HG03342 (cell line): ENCODE data around the gene ANKS1B.

Experiments
- ATAC-seq: cut with Tn5 transposase; IDR thresholded peaks from one replicate; pipeline ENCODE4 v1.9.1; 2021; ENCODE audit warnings: mild to moderate bottlenecking, moderate library complexity; ENCODE audit not compliant: unreplicated experiment

The ANKS1B gene

DNA sequence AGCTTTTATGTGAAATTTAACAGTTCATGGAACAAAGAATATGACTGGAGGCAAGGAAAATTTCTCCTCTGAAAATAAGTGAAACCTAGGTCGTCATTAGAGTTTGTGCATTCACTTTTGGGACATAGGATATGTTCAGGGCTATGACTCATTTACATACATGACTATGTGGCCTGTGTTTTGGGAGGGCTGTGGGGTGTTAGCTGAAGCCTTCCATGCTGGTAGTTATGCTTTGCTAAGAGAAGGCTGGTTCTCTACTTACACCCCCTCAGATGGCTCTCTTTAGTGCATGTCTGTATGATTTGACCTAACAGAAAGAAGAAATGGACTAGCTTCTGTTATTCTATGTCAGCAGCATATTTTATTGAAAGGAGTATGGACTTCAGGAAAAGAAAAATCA, 753.7 kb downstream of the ANKS1B start:
- ATAC-seq, result no peak

DNA sequence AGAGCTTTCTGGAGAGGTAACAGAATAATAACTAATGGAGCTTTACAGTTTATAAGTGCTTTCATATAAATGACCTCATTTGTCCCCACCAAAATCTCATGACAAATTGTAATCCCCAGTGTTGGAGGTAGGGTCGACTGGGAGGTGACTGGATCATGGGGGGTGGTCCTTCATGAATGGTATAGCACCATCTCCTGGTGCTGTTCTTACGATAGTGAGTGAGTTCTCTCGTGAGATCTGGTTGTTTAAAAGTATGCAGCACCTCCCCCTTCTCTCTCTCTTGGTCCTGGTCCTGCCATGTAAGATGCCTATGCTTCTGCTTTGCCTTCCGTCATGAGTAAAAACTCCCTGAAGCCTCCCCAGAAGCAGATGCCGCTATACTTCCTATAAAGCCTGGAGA, 760.5 kb downstream of the ANKS1B start:
- no peak for ATAC-seq

DNA sequence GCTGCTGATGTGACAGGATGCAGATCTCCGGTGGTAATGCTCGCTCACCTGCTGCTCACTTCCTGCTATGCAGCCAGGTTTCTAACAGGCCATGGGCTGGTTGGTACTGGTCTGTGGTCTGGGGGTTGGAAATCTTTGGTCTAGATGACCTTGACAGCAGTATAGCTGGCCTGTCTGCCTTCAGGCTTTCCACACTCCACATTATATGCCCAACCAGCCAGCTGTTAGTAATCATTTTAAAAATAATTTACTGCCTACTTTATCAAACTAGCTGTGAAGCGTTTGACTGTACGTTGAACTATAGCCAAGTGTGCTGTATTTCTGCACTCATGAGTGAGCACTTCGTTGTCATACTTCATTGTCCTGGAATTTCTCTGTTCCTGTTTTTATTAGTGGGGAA, 761.2 kb downstream of the ANKS1B start:
- no peak for ATAC-seq

DNA sequence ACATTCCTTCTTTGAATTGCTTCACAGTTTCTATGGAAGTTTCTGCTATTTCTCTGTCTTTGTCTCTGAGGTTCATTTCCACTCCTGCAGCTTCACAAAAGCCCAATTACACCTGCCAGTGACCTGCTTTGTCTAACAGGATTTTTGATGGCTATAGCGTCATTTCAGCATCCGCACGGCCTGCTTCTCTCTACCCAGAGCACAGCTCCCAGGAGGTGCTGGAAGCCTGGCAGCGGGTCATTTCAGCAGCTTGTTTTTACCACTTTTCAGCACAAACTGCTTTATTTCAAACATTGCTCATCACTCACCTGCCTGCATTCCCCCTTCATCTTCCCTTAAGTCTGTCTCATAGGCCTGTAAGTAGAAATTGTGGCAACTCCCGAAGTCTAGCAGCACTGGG, 771.7 kb downstream of the ANKS1B start:
- no peak for ATAC-seq

DNA sequence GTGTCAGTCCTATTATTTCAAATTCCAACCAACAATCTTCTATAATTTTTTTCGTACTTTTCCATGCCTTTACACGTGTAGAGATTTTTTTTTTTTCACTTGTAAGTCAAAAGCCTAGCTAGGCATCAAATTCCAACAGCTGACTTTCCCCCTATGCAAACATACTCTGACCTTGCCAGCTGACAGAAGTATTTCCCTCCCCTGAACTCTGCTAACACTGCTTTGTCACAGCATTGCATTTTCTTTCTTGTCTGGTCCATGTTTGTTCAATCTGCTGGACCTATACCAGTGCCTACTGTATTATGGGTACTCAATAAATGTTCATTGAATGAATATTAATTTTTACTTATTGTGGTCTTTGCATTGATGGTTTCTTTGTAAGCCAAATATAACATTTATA, 772.5 kb downstream of the ANKS1B start:
- no peak for ATAC-seq

DNA sequence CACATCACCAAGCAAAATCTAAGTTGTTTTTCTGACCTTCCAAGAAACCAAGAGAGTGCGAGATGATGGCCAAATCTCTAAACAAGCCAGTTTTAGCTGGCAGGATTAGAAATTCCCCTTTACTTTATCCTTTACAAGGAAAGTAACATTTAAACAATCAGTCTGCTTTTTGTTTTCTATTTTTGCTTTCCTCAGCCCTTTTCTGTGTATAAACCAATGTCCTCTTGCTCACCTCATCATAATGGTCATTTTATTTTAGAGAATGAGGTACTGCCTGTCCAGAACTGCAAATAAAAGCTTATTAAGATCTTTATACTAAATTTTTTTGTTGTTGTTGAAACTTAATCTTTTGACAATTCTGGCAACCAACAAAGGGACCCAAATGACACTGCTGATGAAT, 779.6 kb downstream of the ANKS1B start:
- no peak for ATAC-seq

DNA sequence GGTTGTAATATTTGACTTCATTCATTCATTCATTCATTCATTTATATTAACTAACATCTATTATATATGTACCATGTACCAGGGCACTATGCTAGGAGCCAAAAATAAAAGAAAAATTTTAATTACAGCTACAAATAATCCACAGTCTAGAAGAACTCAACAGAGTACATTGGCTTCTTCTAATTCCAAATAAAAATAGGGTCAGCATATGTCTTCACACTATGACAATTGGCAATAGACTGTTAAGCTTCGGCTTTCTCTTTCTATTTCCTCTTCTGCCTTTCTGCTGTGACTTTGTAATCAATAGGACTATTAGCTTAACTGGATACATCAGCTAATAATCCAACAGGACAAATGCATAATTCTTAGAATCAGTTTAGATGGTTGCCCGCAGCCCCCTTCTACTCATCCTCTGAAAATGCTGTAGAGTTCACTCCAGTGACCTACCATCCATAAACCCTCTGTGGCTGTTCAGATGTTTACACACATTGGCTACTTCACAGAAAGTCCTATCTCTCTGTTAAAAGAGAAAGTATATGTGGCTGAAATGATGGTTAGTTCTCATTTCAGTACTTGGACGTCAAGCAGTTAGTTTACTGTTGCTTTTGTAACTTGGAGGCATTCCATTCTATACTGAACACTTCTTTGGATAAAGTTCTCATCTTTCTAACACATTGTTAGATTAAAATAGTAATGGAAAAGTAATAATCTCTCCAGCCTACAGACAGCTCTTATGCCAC, 782.7 kb downstream of the ANKS1B start:
- no peak for ATAC-seq

DNA sequence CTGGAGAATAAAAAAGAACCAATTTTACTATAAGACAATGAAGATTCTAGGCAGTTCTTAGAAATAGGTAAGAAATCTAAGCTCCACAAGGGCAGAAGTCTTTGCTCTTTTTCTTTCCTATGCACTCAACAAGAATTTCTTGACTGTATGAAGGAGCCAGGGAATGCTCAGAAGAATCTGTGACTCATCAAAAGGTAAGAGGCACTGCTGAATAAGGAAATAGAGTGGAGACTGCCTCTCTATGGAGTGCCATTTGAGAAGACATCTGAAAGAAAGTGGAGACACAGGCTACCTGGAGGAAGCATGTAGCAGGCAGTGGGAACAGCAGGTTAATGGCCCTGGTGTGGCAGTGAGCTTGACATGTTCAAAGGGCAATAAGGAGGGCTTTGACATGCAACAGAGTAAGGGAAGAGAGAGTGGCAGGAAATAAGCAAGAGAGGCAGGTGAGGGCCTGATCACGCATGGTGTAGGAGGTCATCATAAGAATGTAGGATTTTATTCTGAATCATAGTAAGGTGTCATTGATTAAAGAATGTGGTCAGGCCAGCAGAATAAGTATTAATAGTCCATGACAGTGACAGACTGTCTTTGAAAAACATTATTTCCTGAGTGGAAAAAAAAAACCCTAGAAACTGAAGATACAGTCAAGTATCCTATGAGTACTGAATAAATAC, 783.9 kb downstream of the ANKS1B start:
- no peak for ATAC-seq

DNA sequence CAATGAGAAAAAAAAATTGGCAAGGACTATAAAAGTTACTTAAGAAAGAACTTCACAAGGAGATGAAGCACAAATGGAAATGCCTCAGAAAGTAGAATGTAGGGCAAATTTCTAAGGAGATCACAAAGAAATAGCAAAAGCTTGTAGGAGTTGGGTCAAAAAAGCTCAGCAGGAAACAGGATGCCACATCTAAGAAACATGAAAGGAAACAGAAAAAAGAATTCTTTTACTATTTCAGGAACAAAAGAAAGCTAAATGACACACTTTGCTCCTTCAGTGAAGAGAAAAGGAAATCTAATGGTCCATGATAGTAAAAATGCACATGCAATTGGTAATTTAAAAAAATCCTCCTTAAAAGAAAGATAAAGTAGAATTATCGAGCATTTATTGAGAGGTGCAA, 789.3 kb downstream of the ANKS1B start:
- ATAC-seq, result no peak

DNA sequence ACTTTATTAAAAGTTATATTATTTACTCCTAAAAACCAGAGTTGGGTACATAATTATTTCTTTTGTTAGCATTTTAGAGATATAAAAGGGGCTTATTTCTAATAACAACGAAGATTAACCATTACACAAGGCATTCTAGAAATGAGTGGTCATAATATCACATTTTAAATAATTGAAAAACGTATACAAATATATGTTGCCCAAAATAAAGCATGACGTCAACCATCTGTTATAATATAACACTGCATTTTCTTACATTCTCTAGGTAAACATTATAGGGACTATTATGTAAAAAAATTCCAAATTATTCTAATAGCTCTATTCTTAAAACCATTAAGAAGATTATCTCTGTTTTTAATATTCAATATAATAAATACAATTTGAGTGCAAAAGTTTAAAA, 792.2 kb downstream of the ANKS1B start:
- no peak for ATAC-seq

DNA sequence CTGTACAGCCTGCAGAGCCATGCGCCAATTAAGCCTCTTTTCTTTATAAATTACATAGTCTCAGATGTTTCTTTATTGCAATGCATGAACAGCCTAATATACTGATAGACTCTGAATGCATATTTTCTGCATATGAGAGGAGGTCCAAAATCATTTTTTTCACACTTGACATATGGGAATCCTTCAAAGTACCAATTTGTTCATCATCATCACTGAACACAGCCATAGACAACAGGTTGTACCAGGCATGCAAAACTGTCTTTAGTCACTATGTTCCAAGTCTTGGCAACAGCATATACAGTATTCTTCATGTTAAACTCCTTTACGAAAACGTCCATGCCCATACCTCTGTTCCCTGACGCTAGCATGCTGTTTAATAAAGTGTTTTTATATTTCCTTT, 807.9 kb downstream of the ANKS1B start:
- ATAC-seq, result no peak

DNA sequence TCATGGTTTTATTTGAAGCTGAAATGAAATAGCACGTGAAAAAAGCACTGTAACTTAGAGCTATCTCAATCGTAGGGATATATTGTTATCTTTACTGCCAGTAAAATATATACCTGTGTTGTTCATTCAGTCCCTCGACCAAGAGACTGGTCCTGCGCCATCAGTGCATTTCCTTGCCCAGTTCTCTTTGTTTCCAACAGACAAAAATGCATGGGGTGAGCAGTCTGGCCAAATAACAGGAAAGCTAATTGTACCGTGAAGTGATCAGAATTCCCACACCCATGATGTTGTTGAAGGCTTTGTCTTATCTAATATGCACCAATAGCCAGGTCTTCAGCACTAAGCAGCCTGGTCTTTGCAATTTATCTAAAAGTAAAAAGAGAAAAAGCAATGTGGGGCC, 814.3 kb downstream of the ANKS1B start:
- ATAC-seq, result no peak

DNA sequence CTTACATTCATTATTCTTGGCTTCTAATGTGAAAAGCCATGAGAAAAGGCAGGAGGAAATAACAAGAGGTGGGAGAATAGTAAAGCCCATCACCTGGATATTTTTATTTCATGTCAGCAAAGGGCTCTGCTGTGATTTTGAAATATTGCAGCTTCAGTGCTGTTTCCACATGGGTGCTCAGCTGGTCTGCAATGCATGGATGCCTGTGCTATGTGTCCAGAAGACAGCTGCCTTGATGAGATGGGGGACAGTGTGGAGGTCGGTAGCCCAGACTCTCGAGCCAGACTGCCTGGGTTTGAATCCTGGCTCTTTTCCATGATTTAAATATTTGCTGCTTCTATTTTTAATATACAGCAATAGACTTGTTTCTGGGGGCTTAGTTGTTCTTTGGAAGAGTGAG, 814.7 kb downstream of the ANKS1B start:
- no peak for ATAC-seq

DNA sequence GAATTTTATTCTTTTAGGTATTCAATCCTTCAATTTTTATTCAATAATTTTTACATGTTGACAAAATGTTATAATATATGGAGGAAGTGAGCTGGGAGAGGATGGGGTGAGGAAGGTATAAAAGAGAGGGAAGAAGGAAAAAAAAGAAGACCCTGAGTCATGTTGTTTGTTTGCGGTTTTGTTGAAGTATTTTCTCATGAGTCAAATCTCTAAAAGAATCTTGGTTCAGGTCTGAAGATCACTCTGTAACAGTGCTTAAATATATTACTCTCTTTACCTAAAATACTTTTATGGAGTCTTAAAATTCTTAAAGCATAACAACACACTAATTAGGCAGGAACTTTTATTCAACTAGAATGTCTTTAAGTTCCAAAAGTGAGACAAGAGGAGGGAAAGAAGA, 826.8 kb downstream of the ANKS1B start:
- ATAC-seq, result no peak

DNA sequence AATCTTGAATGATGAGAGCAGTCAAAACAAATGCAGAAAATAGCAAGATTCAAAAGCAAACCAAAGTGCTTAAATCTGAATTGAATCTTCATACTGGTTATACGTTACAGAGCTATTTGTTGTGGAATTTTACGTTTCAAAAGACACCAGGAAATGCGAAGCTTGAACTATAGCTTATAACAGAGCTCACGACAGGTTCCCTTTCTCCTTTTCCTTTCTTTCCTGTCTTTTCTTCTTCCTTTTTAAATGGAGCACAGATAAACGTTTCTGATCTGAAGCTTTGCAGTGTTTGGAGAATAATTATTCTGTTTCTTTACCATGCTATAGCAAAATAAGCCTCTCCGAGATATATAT, 829.8 kb downstream of the ANKS1B start:
- ATAC-seq, result no peak

DNA sequence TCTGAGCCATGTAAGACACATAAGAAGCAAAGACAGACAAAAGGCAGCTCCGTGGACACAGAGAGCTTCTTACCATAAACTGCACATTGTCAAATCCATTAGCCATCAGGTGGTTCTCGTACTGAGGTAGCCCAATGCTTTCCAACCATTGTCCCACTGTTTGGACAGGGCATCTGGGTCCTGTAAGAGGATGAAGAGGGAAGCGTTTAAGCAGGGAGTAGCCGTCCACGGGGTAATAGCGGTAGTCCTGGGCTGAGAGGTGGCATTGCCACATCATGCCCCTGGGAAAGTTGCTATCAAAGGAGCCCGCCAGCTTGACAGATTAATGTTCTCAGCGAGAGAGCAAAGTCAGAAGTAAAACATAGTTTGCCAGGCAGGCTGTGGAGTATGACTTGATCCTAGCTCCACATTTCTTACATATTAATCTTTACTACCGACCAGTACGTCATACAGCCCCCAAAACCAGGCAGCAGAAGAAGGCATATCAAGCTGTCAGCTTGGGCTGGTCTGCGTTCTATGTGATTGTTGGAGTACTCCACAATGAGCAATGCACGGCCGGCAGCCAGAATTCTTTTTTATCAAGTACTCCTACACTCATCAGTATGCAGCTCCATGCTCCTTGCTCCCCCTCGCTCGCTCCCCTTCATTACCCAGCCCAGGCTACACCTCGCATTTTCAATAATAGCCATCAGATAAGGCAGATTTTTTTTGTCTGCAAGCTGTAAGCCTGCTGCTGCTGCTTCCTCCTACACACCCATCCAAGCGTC, 830.3 kb downstream of the ANKS1B start:
- ATAC-seq, result no peak

DNA sequence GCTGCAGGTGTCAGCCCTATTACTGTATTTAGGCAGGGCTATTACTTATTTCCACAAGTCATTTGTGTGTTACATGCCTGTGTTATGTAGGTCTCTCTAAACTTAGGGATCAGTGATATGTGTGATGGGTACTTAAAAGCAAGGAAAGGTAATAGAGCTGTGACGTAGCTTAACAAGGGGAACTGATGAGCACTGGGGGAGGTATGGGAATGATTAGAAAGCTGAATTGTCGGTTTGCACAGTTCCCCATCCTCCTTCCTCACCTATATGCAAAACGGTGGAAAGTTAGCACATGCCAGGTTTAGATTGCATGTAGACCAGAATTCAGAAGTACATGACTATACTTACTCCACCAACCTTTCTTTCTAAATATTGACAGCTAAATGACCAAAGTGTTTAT, 831.4 kb downstream of the ANKS1B start:
- no peak for ATAC-seq

DNA sequence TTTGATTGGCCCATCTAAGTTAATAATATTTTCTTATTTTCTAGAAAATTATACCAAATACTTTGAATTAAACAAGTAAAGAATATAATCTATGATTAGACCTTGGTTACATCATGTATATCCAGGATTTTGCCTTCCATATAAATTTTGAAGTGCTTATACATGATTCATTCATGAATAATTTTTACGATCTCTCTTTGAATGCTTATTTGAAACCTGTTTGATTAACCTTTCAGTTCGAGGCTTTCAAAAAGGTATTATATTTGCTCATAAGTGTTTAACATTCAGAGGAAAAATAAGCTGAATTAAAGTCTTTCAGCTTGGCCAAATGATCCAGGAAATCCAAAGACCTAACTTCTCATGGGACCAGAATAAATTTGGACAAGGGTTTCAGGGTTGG, 832.4 kb downstream of the ANKS1B start:
- no peak for ATAC-seq

DNA sequence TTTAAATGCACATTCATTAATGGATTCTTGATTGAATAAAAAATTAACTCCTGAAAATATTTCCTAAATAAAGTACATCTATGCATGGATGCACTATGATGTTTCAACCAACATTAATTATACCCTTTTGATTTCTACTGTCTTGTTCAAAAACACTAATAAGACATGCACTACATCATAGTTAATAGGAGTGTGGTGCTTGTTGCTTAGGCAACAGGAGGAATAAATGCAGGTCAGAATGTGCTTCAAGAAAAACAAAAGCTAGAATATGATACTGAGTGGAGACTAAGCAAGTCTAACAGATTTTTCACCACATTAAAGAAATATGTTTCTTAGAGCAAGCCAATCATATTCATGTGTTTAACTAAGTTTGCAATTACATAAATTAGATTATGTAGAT, 833.0 kb downstream of the ANKS1B start:
- no peak for ATAC-seq

DNA sequence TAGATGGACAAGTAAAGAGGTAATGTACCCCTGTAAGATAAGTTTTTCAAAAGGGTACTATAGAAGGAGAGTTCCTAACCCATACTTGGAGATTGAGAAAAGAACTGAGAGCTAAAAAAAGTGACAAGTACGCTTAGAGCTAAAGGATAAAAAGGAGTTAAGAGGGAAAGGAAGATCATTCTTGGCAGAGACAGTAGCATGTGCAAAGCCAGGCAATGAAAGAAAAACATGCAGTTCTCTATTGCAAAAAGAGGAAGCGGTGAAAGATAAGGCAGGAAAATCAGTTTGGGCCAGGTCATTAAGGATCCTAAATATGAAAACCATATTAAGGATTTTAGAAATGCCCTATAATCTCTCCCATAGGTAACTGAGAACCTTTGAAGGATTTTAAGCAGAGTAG, 837.6 kb downstream of the ANKS1B start:
- no peak for ATAC-seq

DNA sequence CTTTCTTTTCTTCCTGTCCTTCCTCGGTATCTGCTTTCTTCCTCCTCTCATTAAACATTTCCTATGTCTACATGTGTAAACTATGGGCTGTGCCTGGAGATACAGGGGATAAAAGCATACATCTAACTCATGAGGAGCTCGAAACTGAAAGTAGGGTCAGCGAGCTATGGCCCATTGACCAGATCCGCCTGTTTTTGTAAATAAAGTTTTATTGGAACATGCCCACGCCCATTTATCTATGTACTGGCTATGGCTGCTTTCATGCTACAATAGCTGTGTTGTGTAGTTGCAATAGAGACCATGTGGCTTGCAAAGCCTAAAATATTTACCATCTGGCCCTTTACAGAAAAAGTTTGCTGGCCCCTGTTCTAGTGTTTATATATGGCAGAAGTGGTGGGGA, 838.0 kb downstream of the ANKS1B start:
- no peak for ATAC-seq

DNA sequence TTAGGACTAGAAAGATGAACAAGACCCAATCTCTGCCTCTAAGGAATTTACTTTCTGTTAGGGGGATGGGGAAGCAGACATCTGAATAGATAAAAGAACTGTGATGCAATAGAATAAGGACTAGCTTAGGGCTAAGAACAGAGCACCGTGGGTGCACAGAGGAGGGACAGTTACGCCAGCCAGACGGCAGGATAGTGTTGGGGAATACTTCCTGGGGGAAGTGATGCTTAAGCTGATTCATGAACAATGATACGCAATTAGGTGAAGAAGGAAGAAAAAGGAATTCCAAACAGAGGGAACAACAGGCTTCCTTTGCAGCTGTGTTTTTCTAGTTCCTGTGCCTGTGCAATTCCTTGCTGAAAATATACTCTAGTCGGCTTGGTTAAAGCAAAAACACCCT, 838.6 kb downstream of the ANKS1B start:
- ATAC-seq, result no peak
